H9 (cell line): ENCODE data around the gene STK38. TPM values are rescaled to one million over a fixed set of nuclear protein-coding genes. Genes with fewer than 3 reads are reported as not detected.

Source experiments
- DNase-seq: peaks from one replicate; pipeline ENCODE4 v3.0.0-alpha.2; 2017
- H2AFZ ChIP-seq: one replicate; pipeline ENCODE4 v1.6.1; 2013; ENCODE audit warnings: mild to moderate bottlenecking, low read length, control low read depth, moderate library complexity
- H2AK5ac ChIP-seq: 2 replicates; pipeline ENCODE4 v1.6.1; 2013; ENCODE audit warnings: low read length, control low read depth, mixed read lengths; ENCODE audit not compliant: insufficient read length
- H2BK120ac ChIP-seq: one replicate; pipeline ENCODE4 v1.6.1; 2013; ENCODE audit warnings: low read depth, mild to moderate bottlenecking, low read length, control low read depth, inconsistent platforms; ENCODE audit not compliant: poor library complexity, severe bottlenecking
- H2BK12ac ChIP-seq: 2 replicates; pipeline ENCODE4 v1.6.1; 2013; ENCODE audit warnings: low read length, control low read depth, mixed read lengths, low read depth; ENCODE audit not compliant: insufficient read length
- H2BK15ac ChIP-seq: 2 replicates; pipeline ENCODE4 v1.6.1; 2013; ENCODE audit warnings: low read depth, low read length, control low read depth
- H2BK20ac ChIP-seq: one replicate; pipeline ENCODE4 v1.6.1; 2013; ENCODE audit warnings: low read depth, mild to moderate bottlenecking, low read length, control low read depth, inconsistent platforms; ENCODE audit not compliant: poor library complexity, severe bottlenecking
- H2BK5ac ChIP-seq: 2 replicates; pipeline ENCODE4 v1.6.1; 2013; ENCODE audit warnings: low read length, control low read depth, mixed read lengths; ENCODE audit not compliant: insufficient read length
- H3K14ac ChIP-seq: 2 replicates; pipeline ENCODE4 v1.6.1; 2013; ENCODE audit warnings: low read length, control low read depth; ENCODE audit not compliant: insufficient read depth
- H3K18ac ChIP-seq: 2 replicates; pipeline ENCODE4 v1.6.1; 2013; ENCODE audit warnings: low read depth, mild to moderate bottlenecking, mixed read lengths, low read length, control low read depth; ENCODE audit not compliant: insufficient read length
- H3K23ac ChIP-seq: 2 replicates; pipeline ENCODE4 v1.6.1; 2013; ENCODE audit warnings: low read length, control low read depth, mixed read lengths, low read depth; ENCODE audit not compliant: insufficient read length
- H3K23me2 ChIP-seq: 2 replicates; pipeline ENCODE4 v1.6.1; 2013; ENCODE audit warnings: low read depth, mild to moderate bottlenecking, mixed read lengths, low read length, control low read depth; ENCODE audit not compliant: insufficient read length, poor library complexity, severe bottlenecking
- H3K27ac ChIP-seq: 2 replicates; pipeline ENCODE4 v1.5.1; 2013; ENCODE audit warnings: low read length, control low read depth, mixed read lengths, low read depth; ENCODE audit not compliant: insufficient read length
- H3K27me3 ChIP-seq: 2 replicates; pipeline ENCODE4 v1.6.1; 2013; ENCODE audit warnings: low read length, control low read depth, inconsistent platforms; ENCODE audit not compliant: insufficient read depth
- H3K4ac ChIP-seq: 2 replicates; pipeline ENCODE4 v1.6.1; 2013; ENCODE audit warnings: low read depth, mild to moderate bottlenecking, control low read depth, inconsistent platforms, low read length, moderate library complexity
- H3K4me1 ChIP-seq: 2 replicates; pipeline ENCODE4 v1.6.1; 2013; ENCODE audit warnings: low read length, control low read depth, inconsistent platforms; ENCODE audit not compliant: insufficient read depth
- H3K4me2 ChIP-seq: 2 replicates; pipeline ENCODE4 v1.6.1; 2013; ENCODE audit warnings: low read length, control low read depth, mixed read lengths; ENCODE audit not compliant: insufficient read length, insufficient read depth
- H3K56ac ChIP-seq: 2 replicates; pipeline ENCODE4 v1.6.1; 2013; ENCODE audit warnings: low read depth, mild to moderate bottlenecking, mixed read lengths, low read length, control low read depth; ENCODE audit not compliant: insufficient read length
- H3K79me1 ChIP-seq: 2 replicates; pipeline ENCODE4 v1.6.1; 2013; ENCODE audit warnings: low read depth, mild to moderate bottlenecking, moderate library complexity, low read length, control low read depth, inconsistent platforms; ENCODE audit not compliant: insufficient read depth, poor library complexity, severe bottlenecking
- H3K79me2 ChIP-seq: 2 replicates; pipeline ENCODE4 v1.6.1; 2013; ENCODE audit warnings: low read length, control low read depth, inconsistent platforms; ENCODE audit not compliant: insufficient read depth
- H3K9ac ChIP-seq: 2 replicates; pipeline ENCODE4 v1.6.1; 2013; ENCODE audit warnings: low read length, control low read depth, mixed read lengths; ENCODE audit not compliant: insufficient read length; ENCODE audit errors: extremely low read depth
- H3K9me3 ChIP-seq: one replicate; pipeline ENCODE4 v1.6.1; 2013; ENCODE audit warnings: low read depth, low read length, inconsistent platforms; ENCODE audit not compliant: control insufficient read depth
- H3T11ph ChIP-seq: one replicate; pipeline ENCODE4 v1.6.1; 2013; ENCODE audit warnings: mild to moderate bottlenecking, low read length, control low read depth, inconsistent platforms
- H4K20me1 ChIP-seq: one replicate; pipeline ENCODE4 v1.6.1; 2013; ENCODE audit not compliant: control insufficient read depth, insufficient read length, insufficient read depth
- H4K5ac ChIP-seq: 2 replicates; pipeline ENCODE4 v1.6.1; 2013; ENCODE audit warnings: low read depth, mild to moderate bottlenecking, mixed read lengths, low read length, control low read depth; ENCODE audit not compliant: insufficient read length
- H4K8ac ChIP-seq: replicated peaks from 2 replicates; pipeline ENCODE4 v1.6.1; 2013; ENCODE audit warnings: low read length, control low read depth, mixed read lengths, low read depth; ENCODE audit not compliant: insufficient read length
- H4K91ac ChIP-seq: 2 replicates; pipeline ENCODE4 v1.6.1; 2013; ENCODE audit warnings: low read depth, mild to moderate bottlenecking, moderate library complexity, mixed read lengths, low read length, control low read depth; ENCODE audit not compliant: insufficient read length
- H3K27ac Mint-ChIP-seq, 3 experiments: 2 replicates in 2 of 3; 3 replicates in 1 of 3; pipeline ENCODE4 v1.8.0; 2020 to 2021; ENCODE audit warnings: mixed read lengths in 3 of 3, mild to moderate bottlenecking in 1 of 3, moderate library complexity in 1 of 3
- H3K27me3 Mint-ChIP-seq: 2 replicates; pipeline ENCODE4 v1.8.0; 2021; ENCODE audit warnings: low read depth, mild to moderate bottlenecking, moderate library complexity, mixed read lengths
- H3K36me3 Mint-ChIP-seq, 3 experiments: 2 replicates in 2 of 3; 3 replicates in 1 of 3; pipeline ENCODE4 v1.8.0; 2020 to 2021; ENCODE audit warnings: low read depth in 3 of 3, mixed read lengths in 3 of 3; ENCODE audit not compliant: insufficient read depth in 1 of 3
- H3K4me1 Mint-ChIP-seq, 2 experiments: 2 replicates each; pipeline ENCODE4 v1.8.0; 2020; ENCODE audit warnings: mixed read lengths in 2 of 2
- H3K4me3 Mint-ChIP-seq, 2 experiments: 2 replicates in 1 of 2; 3 replicates in 1 of 2; pipeline ENCODE4 v1.8.0; 2020 to 2021; ENCODE audit warnings: mild to moderate bottlenecking in 2 of 2, mixed read lengths in 2 of 2, moderate library complexity in 1 of 2
- H3K9me3 Mint-ChIP-seq, 2 experiments: 2 replicates in 1 of 2; 3 replicates in 1 of 2; pipeline ENCODE4 v1.8.0; 2020; ENCODE audit warnings: mild to moderate bottlenecking in 2 of 2, mixed read lengths in 2 of 2, moderate library complexity in 1 of 2
- CTCF ChIP-seq: fragments of 200-600 bp; sonication (generic); conservative IDR thresholded peaks from 3 replicates; pipeline ENCODE4 v1.8.0; 2021; ENCODE audit warnings: antibody characterized with exemption, mild to moderate bottlenecking
- WGBS: extraction: QIAGEN DNeasy Blood & Tissue Kit; methylation state at CpG from one replicate; pipeline ENCODE4 v1.1.7; 2013; ENCODE audit warnings: missing lambda C conversion rate, low lambda C conversion rate, mixed read lengths; ENCODE audit not compliant: insufficient read length; ENCODE audit errors: extremely low coverage; 5-methylcytosine and 5-hydroxymethylcytosine counted together
- total RNA-seq: library from RNA; stranded (reverse); gene quantifications from 2 replicates; pipeline ENCODE4 v1.2.1, GENCODE V29; 2021

STK38 gene
- total RNA-seq, 1 experiment from 2014 or later: 17.5 TPM

GRCh38 chr6:36580184-36580526, 32.9 kb upstream of the STK38 start:
- H3K27ac ChIP-seq: no peak overlapping the region

More at GRCh38 chr6:36580184-36580526, 32.9 kb upstream of the STK38 start:
- peak overlapping the region in 2 of 3 experiments; percentile 31 to 89; a peak in 2 of 7 replicates for H3K27ac Mint-ChIP-seq
- Histone ChIP-seq H2AK5ac (no peak overlapping the region), H4K5ac (no peak overlapping the region), H2BK15ac (no peak overlapping the region), H3K18ac (peak overlapping the region; percentile 69), H3T11ph (no peak overlapping the region), H3K14ac (peak overlapping the region; percentile 82; the same call in 1 of the 2 replicates), H4K91ac (no peak overlapping the region), H3K79me2 (no peaks in the 10 kb centered on the region), H3K56ac (no peak overlapping the region), H3K9me3 (no peaks in the 10 kb centered on the region), H2BK20ac (no peak overlapping the region), H2BK12ac (no peak overlapping the region), H3K23me2 (no peaks in the 10 kb centered on the region), H3K4me2 (no peak overlapping the region), H3K23ac (no peak overlapping the region), H2AFZ (peak overlapping the region; percentile 72), H4K20me1 (no peaks in the 10 kb centered on the region), H3K4me1 (no peaks in the 10 kb centered on the region), H3K4ac (no peak overlapping the region), H3K9ac (no peak overlapping the region), H2BK120ac (no peak overlapping the region), H3K79me1 (no peaks in the 10 kb centered on the region), H2BK5ac (no peak overlapping the region), H3K27me3 (no peaks in the 10 kb centered on the region), H4K8ac (no peak overlapping the region)
- peaks cover 6 to 8% of the 10 kb centered on the region in 2 experiments for H3K4me1 Mint-ChIP-seq
- TF ChIP-seq CTCF: no peak
- no peaks in the 10 kb centered on the region for H3K36me3 Mint-ChIP-seq
- no peaks in the 10 kb centered on the region; the same call in 1 of the 2 replicates for H3K27me3 Mint-ChIP-seq
- H3K4me3 Mint-ChIP-seq: no peak overlapping the region
- no CpG with 5 or more reads among the region's 8 CpGs for WGBS
- DNase-seq: no peak
- no peaks in the 10 kb centered on the region for H3K9me3 Mint-ChIP-seq
